Testis (tissue), 3 donors: ENCODE results near the gene GALNT11. TPM values are rescaled to one million over a fixed set of nuclear protein-coding genes. Genes with fewer than 3 reads are reported as not detected.

Experiments
- DNase-seq: peaks from one replicate; pipeline ENCODE4 v3.0.0-alpha.2; 2019
- H3K27ac ChIP-seq, 2 donors: fragments of 200-600 bp; sonication (generic); one replicate each; pipeline ENCODE4 v1.5.1; 2019
- H3K27me3 ChIP-seq: fragments of 200-600 bp; sonication (generic); one replicate; pipeline ENCODE4 v1.5.1; 2019
- H3K36me3 ChIP-seq: fragments of 200-600 bp; sonication (generic); one replicate; pipeline ENCODE4 v1.5.1; 2017; ENCODE audit warnings: low read depth; ENCODE audit errors: missing control alignments
- H3K4me1 ChIP-seq: fragments of 200-600 bp; sonication (generic); one replicate; pipeline ENCODE4 v1.5.1; 2019
- H3K4me3 ChIP-seq, 2 donors: fragments of 200-600 bp; sonication (generic); one replicate each; pipeline ENCODE4 v1.5.1; 2017 to 2019
- H3K9me3 ChIP-seq: fragments of 200-600 bp; sonication (generic); one replicate; pipeline ENCODE4 v1.5.1; 2017
- POLR2A ChIP-seq: fragments of 450-650 bp; IDR thresholded peaks from one replicate; pipeline ENCODE4 v1.6.1; 2017; ENCODE audit warnings: antibody characterized with exemption, mild to moderate bottlenecking, moderate library complexity
- WGBS, 2 donors: methylation state at CpG; one replicate each; pipeline ENCODE4 v1.1.5; 2018; 5-methylcytosine and 5-hydroxymethylcytosine counted together
- intact Hi-C: fragments of 100-400 bp; cut with DNase I; formaldehyde crosslinking; loops from one replicate; pipeline ENCODE4 v1.15.1; 2023; ENCODE audit warnings: low total_unique reads
- polyA plus RNA-seq: library from polyadenylated mRNA; stranded (reverse); fragments of 350-450 nt; fragmentation: Illumina TruSeq; extraction: RNeasy Lipid Tissue Mini Kit (QIAGEN cat#74804); gene quantifications from one replicate; pipeline ENCODE4 v1.2.3, GENCODE V29; 2014; ENCODE audit warnings: low read depth, low replicate concordance; ENCODE audit not compliant: insufficient read depth
- total RNA-seq, 2 donors: library from RNA; depleted of rRNA; stranded (reverse); fragments of >200 nt; gene quantifications; one replicate each; pipeline ENCODE4 v1.2.3, GENCODE V29; 2016
- TF ChIP-seq, protein P1 (sequence below), 3 experiments: fragments of 450-650 bp in 2 of 3; fragments of 200-600 bp in 1 of 3; sonication (generic) in 1 of 3; IDR thresholded peaks; one replicate each; pipeline ENCODE4 v1.5.1; 2016 to 2019; ENCODE audit warnings: antibody characterized with exemption in 3 of 3, mild to moderate bottlenecking in 2 of 3, moderate library complexity in 1 of 3

GALNT11 gene
- total and polyA plus RNA-seq, 3 donors from 2014 or later, result 23.4 to 38.8 (median 36.2) TPM

GRCh38 chr7:152126741-152127140 is 101.3 kb downstream of the GALNT11 start:
- H3K36me3 ChIP-seq, result no peaks in the 10 kb centered on the region
- 64 to 73% methylated on average over 7 of the region's 7 CpGs for WGBS, 2 donors

GRCh38 chr7:152127229-152127628 is 101.8 kb downstream of the GALNT11 start:
- Histone ChIP-seq H3K9me3 (no peaks in the 10 kb centered on the region), H3K36me3 (no peaks in the 10 kb centered on the region), H3K27ac (no peak overlapping the region), H3K4me1 (no peaks in the 10 kb centered on the region), H3K27me3 (no peaks in the 10 kb centered on the region), H3K4me3 (no peak overlapping the region)
- 45 to 68% methylated on average over 19 of the region's 19 CpGs for WGBS, 2 donors
- intact Hi-C loops, result no loop called here
- no peak for TF ChIP-seq POLR2A
- TF ChIP-seq, protein P1, sequence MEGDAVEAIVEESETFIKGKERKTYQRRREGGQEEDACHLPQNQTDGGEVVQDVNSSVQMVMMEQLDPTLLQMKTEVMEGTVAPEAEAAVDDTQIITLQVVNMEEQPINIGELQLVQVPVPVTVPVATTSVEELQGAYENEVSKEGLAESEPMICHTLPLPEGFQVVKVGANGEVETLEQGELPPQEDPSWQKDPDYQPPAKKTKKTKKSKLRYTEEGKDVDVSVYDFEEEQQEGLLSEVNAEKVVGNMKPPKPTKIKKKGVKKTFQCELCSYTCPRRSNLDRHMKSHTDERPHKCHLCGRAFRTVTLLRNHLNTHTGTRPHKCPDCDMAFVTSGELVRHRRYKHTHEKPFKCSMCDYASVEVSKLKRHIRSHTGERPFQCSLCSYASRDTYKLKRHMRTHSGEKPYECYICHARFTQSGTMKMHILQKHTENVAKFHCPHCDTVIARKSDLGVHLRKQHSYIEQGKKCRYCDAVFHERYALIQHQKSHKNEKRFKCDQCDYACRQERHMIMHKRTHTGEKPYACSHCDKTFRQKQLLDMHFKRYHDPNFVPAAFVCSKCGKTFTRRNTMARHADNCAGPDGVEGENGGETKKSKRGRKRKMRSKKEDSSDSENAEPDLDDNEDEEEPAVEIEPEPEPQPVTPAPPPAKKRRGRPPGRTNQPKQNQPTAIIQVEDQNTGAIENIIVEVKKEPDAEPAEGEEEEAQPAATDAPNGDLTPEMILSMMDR (IDR thresholded peaks at IDR 0.05), result no peak
- no peak for DNase-seq

More at GRCh38 chr7:152126741-152127140, 101.3 kb downstream of the GALNT11 start:
- intact Hi-C loops, result no loop called here
- no peak overlapping the region for H3K4me3 ChIP-seq
- H3K9me3 ChIP-seq, result no peaks in the 10 kb centered on the region
- H3K4me1 ChIP-seq, result no peaks in the 10 kb centered on the region
- DNase-seq, result no peak
- no peaks in the 10 kb centered on the region for H3K27me3 ChIP-seq
- TF ChIP-seq, protein P1 (IDR thresholded peaks at IDR 0.05), result no peak
- H3K27ac ChIP-seq, result no peak overlapping the region

DNA sequence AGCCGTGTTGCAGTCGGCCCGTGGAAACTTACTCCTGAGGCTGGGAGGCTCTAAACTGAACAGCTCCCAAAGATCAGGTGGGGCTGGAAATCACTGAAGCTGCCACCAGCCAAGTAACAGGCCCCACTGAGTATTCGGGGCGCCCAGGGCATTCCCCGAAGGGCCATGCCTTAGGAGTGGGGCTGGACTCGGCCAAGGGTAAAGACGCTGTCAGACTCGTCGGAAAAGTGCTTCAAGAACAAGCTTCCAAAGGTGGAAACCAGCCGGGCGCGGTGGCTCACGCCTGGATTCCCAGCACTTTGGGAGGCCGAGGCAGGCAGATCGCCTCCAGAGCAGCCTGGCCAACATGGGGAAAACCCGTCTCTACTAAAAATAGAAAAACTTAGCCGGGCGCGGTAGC is 102.8 kb downstream of the GALNT11 start:
- no peak for TF ChIP-seq POLR2A
- TF ChIP-seq, protein P1 (IDR thresholded peaks at IDR 0.05), result no peak
- Histone ChIP-seq H3K36me3 (no peaks in the 10 kb centered on the region), H3K9me3 (no peaks in the 10 kb centered on the region), H3K4me3 (peak overlapping the region in 1 of 2 donors; percentile 40), H3K4me1 (peaks cover 6% of the 10 kb centered on the region), H3K27ac (no peak overlapping the region), H3K27me3 (no peaks in the 10 kb centered on the region)
- intact Hi-C loops, result no loop called here
- DNase-seq, result no peak
- WGBS, 2 donors, result 65 to 84% methylated on average over 20 of the region's 20 CpGs

DNA sequence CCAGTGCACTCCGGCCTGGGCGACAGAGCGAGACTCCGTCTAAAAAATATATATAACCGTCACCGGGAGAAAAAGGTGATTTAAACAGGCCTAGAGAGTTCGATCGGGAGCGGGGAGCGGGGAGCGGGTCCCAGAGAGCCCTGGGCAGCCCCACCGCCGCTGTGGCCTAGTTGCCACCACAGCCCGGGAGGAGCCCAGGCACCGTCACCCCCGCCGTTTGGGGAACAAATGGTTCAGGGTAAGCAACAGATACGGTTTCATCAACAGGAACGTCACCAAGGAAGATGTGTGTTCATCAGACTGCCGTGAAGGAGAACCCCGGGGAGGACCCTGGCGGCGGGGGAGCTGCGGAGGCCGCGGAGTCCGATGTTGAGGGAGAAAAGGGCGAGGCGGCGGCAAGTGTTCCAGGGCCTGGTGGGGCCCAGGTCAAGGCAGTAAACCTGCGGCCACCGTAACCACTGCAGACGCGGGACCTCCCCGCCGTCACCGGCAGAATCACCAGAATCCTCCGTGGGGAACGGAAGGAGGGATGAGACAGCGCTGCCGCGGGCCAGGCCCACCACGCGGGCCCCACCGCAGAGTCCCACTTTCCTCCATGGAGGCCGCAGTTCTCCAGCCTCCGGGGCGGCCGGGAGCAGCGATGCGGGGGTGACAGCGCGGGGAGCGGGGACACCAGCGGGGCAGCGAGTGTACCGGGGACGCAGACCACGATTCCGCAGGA is 103.4 kb downstream of the GALNT11 start:
- Histone ChIP-seq H3K36me3 (no peaks in the 10 kb centered on the region), H3K27me3 (no peaks in the 10 kb centered on the region), H3K4me3 (peak overlapping the region in 1 of 2 donors; percentile 40), H3K9me3 (no peaks in the 10 kb centered on the region), H3K27ac (no peak overlapping the region), H3K4me1 (peaks cover 6% of the 10 kb centered on the region)
- DNase-seq, result no peak
- TF ChIP-seq, protein P1 (IDR thresholded peaks at IDR 0.05), result no peak
- TF ChIP-seq POLR2A, result no peak
- WGBS, 2 donors, result 73 to 84% methylated on average over 52 to 60 of the region's 60 CpGs
- intact Hi-C loops, result no loop called here

DNA sequence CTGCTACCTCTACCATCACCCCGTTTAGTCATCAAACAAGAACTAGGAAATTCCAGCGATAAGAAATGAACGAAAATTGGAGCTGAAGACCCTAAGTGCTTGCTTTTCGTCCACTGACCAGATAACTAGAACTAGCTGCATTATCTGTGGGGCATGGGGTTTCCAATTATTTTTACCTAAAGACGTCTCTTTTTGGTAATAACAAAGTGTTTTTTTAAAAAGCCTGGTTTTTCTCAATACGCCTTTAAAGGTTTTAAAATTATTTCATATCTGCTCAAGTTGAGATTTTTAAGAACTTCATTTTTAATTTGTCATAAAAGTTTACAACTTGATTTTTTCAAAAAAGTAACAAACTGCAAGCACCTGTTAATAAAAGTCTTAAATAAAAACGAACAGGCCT is 104.2 kb downstream of the GALNT11 start:
- Histone ChIP-seq H3K4me3 (no peak overlapping the region), H3K36me3 (no peaks in the 10 kb centered on the region), H3K9me3 (no peaks in the 10 kb centered on the region), H3K27ac (no peak overlapping the region), H3K4me1 (peaks cover 6% of the 10 kb centered on the region), H3K27me3 (no peaks in the 10 kb centered on the region)
- intact Hi-C loops, result no loop called here
- DNase-seq, result no peak
- 69 to 77% methylated on average over 7 of the region's 7 CpGs for WGBS, 2 donors
- TF ChIP-seq, protein P1 (IDR thresholded peaks at IDR 0.05), result no peak
- TF ChIP-seq POLR2A, result no peak
